ENCODE results near the gene PTPRD. TPM values are rescaled to one million over a fixed set of nuclear protein-coding genes. Genes with fewer than 3 reads are reported as not detected.

Gene PTPRD
- total and polyA plus RNA-seq, 2 donors (not counting 1 experiment from before 2014, with no cell fraction given), result not detected

- Histone ChIP-seq H4K20me1 (ENCODE audit: control insufficient read depth, insufficient read depth, low read length, poor library complexity, severe bottlenecking) (no peaks in the 10 kb centered on the region), H3K36me3 (replicated peaks in 1 of 2; ENCODE audit: control extremely low read depth in 1 of 2, control insufficient read depth in 1 of 2, extremely low read depth in 1 of 2, insufficient read depth in 2 of 2, low read length in 1 of 2) (no peaks in the 10 kb centered on the region), H3K27ac (ENCODE audit: low read length in 2 of 2) (no peak overlapping the region), H3K4me3 (ENCODE audit: control extremely low read depth in 1 of 5, extremely low read depth in 1 of 5, insufficient read depth in 1 of 5, low read depth in 2 of 5, low read length in 4 of 5) (no peak overlapping the region), H2AFZ (ENCODE audit: insufficient read depth, low read depth, low read length, poor library complexity, severe bottlenecking) (no peak overlapping the region), H3K27me3 (replicated peaks in 1 of 4; ENCODE audit: control extremely low read depth in 1 of 4, control insufficient read depth in 3 of 4, insufficient read depth in 4 of 4, low read length in 3 of 4) (no peaks in the 10 kb centered on the region), H3K79me2 (ENCODE audit: control insufficient read depth, insufficient read depth, low read length) (no peaks in the 10 kb centered on the region), H3K4me2 (replicated peaks; ENCODE audit: low read depth, low read length, poor library complexity, severe bottlenecking) (no peak overlapping the region), H3K9ac (ENCODE audit: low read length) (no peak overlapping the region), H3K4me1 (ENCODE audit: control insufficient read depth in 2 of 2, insufficient read depth in 2 of 2, low read length in 2 of 2) (peaks cover 0 to 6% of the 10 kb centered on the region in 2 donors), H3K9me3 (ENCODE audit: control extremely low read depth in 1 of 3, control insufficient read depth in 2 of 3, insufficient read depth in 1 of 3, low read length in 2 of 3) (no peaks in the 10 kb centered on the region)
- peaks cover 11% of the 10 kb centered on the region for H3K4me1 Mint-ChIP-seq
- intact Hi-C loops (cut with micrococcal nuclease), result no loop called here
- no peaks in the 10 kb centered on the region for H3K9me3 Mint-ChIP-seq (ENCODE audit: insufficient read depth)
- no peak overlapping the region for H3K27ac Mint-ChIP-seq
- TF ChIP-seq EZH2 (IDR thresholded peaks at IDR 0.05; ENCODE audit: borderline replicate concordance, insufficient read depth, low read depth, low read length, poor library complexity, severe bottlenecking) (no peak), CTCF (IDR thresholded peaks at IDR 0.05) (no peak)
- no CpG with 5 or more reads among the region's 4 CpGs for WGBS (ENCODE audit: insufficient coverage)
- POLR2A ChIA-PET, result no interaction called here
- DNase-seq (no peak), ATAC-seq (ENCODE audit: low read depth) (no peak)
- CTCF ChIA-PET, result no interaction called here
- H3K4me3 Mint-ChIP-seq, result no peak overlapping the region
- H3K27me3 Mint-ChIP-seq, result no peaks in the 10 kb centered on the region
These were observed 2180.6 kb downstream of the PTPRD start for GRCh38 chr9:8432224-8432623.

GRCh38 chr9:8431505-8431904, 2181.3 kb downstream of the PTPRD start:
- Histone ChIP-seq H3K27ac (ENCODE audit: low read length in 2 of 2) (no peak overlapping the region), H3K79me2 (ENCODE audit: control insufficient read depth, insufficient read depth, low read length) (no peaks in the 10 kb centered on the region), H4K20me1 (ENCODE audit: control insufficient read depth, insufficient read depth, low read length, poor library complexity, severe bottlenecking) (no peaks in the 10 kb centered on the region), H3K9ac (ENCODE audit: low read length) (no peak overlapping the region), H3K4me2 (replicated peaks; ENCODE audit: low read depth, low read length, poor library complexity, severe bottlenecking) (no peak overlapping the region), H3K4me1 (ENCODE audit: control insufficient read depth in 2 of 2, insufficient read depth in 2 of 2, low read length in 2 of 2) (peaks cover 0 to 6% of the 10 kb centered on the region in 2 donors), H3K4me3 (ENCODE audit: control extremely low read depth in 1 of 5, extremely low read depth in 1 of 5, insufficient read depth in 1 of 5, low read depth in 2 of 5, low read length in 4 of 5) (no peak overlapping the region), H2AFZ (ENCODE audit: insufficient read depth, low read depth, low read length, poor library complexity, severe bottlenecking) (no peak overlapping the region), H3K36me3 (replicated peaks in 1 of 2; ENCODE audit: control extremely low read depth in 1 of 2, control insufficient read depth in 1 of 2, extremely low read depth in 1 of 2, insufficient read depth in 2 of 2, low read length in 1 of 2) (no peaks in the 10 kb centered on the region), H3K27me3 (replicated peaks in 1 of 4; ENCODE audit: control extremely low read depth in 1 of 4, control insufficient read depth in 3 of 4, insufficient read depth in 4 of 4, low read length in 3 of 4) (no peaks in the 10 kb centered on the region), H3K9me3 (ENCODE audit: control extremely low read depth in 1 of 3, control insufficient read depth in 2 of 3, insufficient read depth in 1 of 3, low read length in 2 of 3) (no peaks in the 10 kb centered on the region)
- ATAC-seq (ENCODE audit: low read depth) (no peak), DNase-seq (no peak)
- ChIA-PET POLR2A (no interaction called here), CTCF (no interaction called here)
- H3K9me3 Mint-ChIP-seq (ENCODE audit: insufficient read depth), result no peaks in the 10 kb centered on the region
- intact Hi-C loops (cut with micrococcal nuclease), result no loop called here
- no peak overlapping the region for H3K4me3 Mint-ChIP-seq
- TF ChIP-seq CTCF (IDR thresholded peaks at IDR 0.05) (no peak), EZH2 (IDR thresholded peaks at IDR 0.05; ENCODE audit: borderline replicate concordance, insufficient read depth, low read depth, low read length, poor library complexity, severe bottlenecking) (no peak)
- WGBS (ENCODE audit: insufficient coverage), result no CpG with 5 or more reads among the region's 1 CpG
- H3K27me3 Mint-ChIP-seq, result no peaks in the 10 kb centered on the region
- no peak overlapping the region for H3K27ac Mint-ChIP-seq
- peaks cover 11% of the 10 kb centered on the region for H3K4me1 Mint-ChIP-seq

All from B cell (primary cell).